ENCODE results near the gene TMEM131L.
"Not testable (repeated sequence)": the region's sequence is repeated elsewhere in the genome, so short reads cannot be mapped to it uniquely, and the experiment has no call there.

The TMEM131L gene

GRCh38 chr4:153661908-153662307 is 195.7 kb downstream of the TMEM131L start:
- no peak for DNase-seq

- no peak for DNase-seq
Measured at GRCh38 chr4:153663667-153664066, 197.5 kb downstream of the TMEM131L start.

GRCh38 chr4:153666505-153666904 is 200.3 kb downstream of the TMEM131L start:
- DNase-seq, result not testable (repeated sequence)

- no peak for DNase-seq
Measured at GRCh38 chr4:153668647-153669046, 202.5 kb downstream of the TMEM131L start.

GRCh38 chr4:153669838-153670237 is 203.7 kb downstream of the TMEM131L start:
- DNase-seq, result no peak

- DNase-seq, result no peak
Measured at GRCh38 chr4:153676486-153676885, 210.3 kb downstream of the TMEM131L start.

- no peak for DNase-seq
Measured at GRCh38 chr4:153676984-153677383, 210.8 kb downstream of the TMEM131L start.

GRCh38 chr4:153679486-153679885 is 213.3 kb downstream of the TMEM131L start:
- DNase-seq, result no peak

GRCh38 chr4:153683763-153684181 is 217.6 kb downstream of the TMEM131L start:
- DNase-seq, result no peak

GRCh38 chr4:153684182-153684970 is 218.2 kb downstream of the TMEM131L start, which contains the start of gene TLR2:
TSS of gene TLR2 (plus strand) at chr4:153684280. CDS start at chr4:153702908, 18,628 bp downstream.
- no peak for DNase-seq

- DNase-seq, result no peak
Measured at GRCh38 chr4:153684971-153685371, 218.8 kb downstream of the TMEM131L start.
